H9 (cell line): ENCODE results near the gene SCIMP. TPM values are rescaled to one million over a fixed set of nuclear protein-coding genes. Genes with fewer than 3 reads are reported as not detected.

Experiments
- DNase-seq: peaks from one replicate; pipeline ENCODE4 v3.0.0-alpha.2; 2017
- H2AFZ ChIP-seq: one replicate; pipeline ENCODE4 v1.6.1; 2013; ENCODE audit warnings: mild to moderate bottlenecking, low read length, control low read depth, moderate library complexity
- H2AK5ac ChIP-seq: 2 replicates; pipeline ENCODE4 v1.6.1; 2013; ENCODE audit warnings: low read length, control low read depth, mixed read lengths; ENCODE audit not compliant: insufficient read length
- H2BK120ac ChIP-seq: one replicate; pipeline ENCODE4 v1.6.1; 2013; ENCODE audit warnings: low read depth, mild to moderate bottlenecking, low read length, control low read depth, inconsistent platforms; ENCODE audit not compliant: poor library complexity, severe bottlenecking
- H2BK12ac ChIP-seq: 2 replicates; pipeline ENCODE4 v1.6.1; 2013; ENCODE audit warnings: low read length, control low read depth, mixed read lengths, low read depth; ENCODE audit not compliant: insufficient read length
- H2BK15ac ChIP-seq: 2 replicates; pipeline ENCODE4 v1.6.1; 2013; ENCODE audit warnings: low read depth, low read length, control low read depth
- H2BK20ac ChIP-seq: one replicate; pipeline ENCODE4 v1.6.1; 2013; ENCODE audit warnings: low read depth, mild to moderate bottlenecking, low read length, control low read depth, inconsistent platforms; ENCODE audit not compliant: poor library complexity, severe bottlenecking
- H2BK5ac ChIP-seq: 2 replicates; pipeline ENCODE4 v1.6.1; 2013; ENCODE audit warnings: low read length, control low read depth, mixed read lengths; ENCODE audit not compliant: insufficient read length
- H3K14ac ChIP-seq: 2 replicates; pipeline ENCODE4 v1.6.1; 2013; ENCODE audit warnings: low read length, control low read depth; ENCODE audit not compliant: insufficient read depth
- H3K18ac ChIP-seq: 2 replicates; pipeline ENCODE4 v1.6.1; 2013; ENCODE audit warnings: low read depth, mild to moderate bottlenecking, mixed read lengths, low read length, control low read depth; ENCODE audit not compliant: insufficient read length
- H3K23ac ChIP-seq: 2 replicates; pipeline ENCODE4 v1.6.1; 2013; ENCODE audit warnings: low read length, control low read depth, mixed read lengths, low read depth; ENCODE audit not compliant: insufficient read length
- H3K23me2 ChIP-seq: 2 replicates; pipeline ENCODE4 v1.6.1; 2013; ENCODE audit warnings: low read depth, mild to moderate bottlenecking, mixed read lengths, low read length, control low read depth; ENCODE audit not compliant: insufficient read length, poor library complexity, severe bottlenecking
- H3K27ac ChIP-seq: 2 replicates; pipeline ENCODE4 v1.5.1; 2013; ENCODE audit warnings: low read length, control low read depth, mixed read lengths, low read depth; ENCODE audit not compliant: insufficient read length
- H3K27me3 ChIP-seq: 2 replicates; pipeline ENCODE4 v1.6.1; 2013; ENCODE audit warnings: low read length, control low read depth, inconsistent platforms; ENCODE audit not compliant: insufficient read depth
- H3K4ac ChIP-seq: 2 replicates; pipeline ENCODE4 v1.6.1; 2013; ENCODE audit warnings: low read depth, mild to moderate bottlenecking, control low read depth, inconsistent platforms, low read length, moderate library complexity
- H3K4me1 ChIP-seq: 2 replicates; pipeline ENCODE4 v1.6.1; 2013; ENCODE audit warnings: low read length, control low read depth, inconsistent platforms; ENCODE audit not compliant: insufficient read depth
- H3K4me2 ChIP-seq: 2 replicates; pipeline ENCODE4 v1.6.1; 2013; ENCODE audit warnings: low read length, control low read depth, mixed read lengths; ENCODE audit not compliant: insufficient read length, insufficient read depth
- H3K56ac ChIP-seq: 2 replicates; pipeline ENCODE4 v1.6.1; 2013; ENCODE audit warnings: low read depth, mild to moderate bottlenecking, mixed read lengths, low read length, control low read depth; ENCODE audit not compliant: insufficient read length
- H3K79me1 ChIP-seq: 2 replicates; pipeline ENCODE4 v1.6.1; 2013; ENCODE audit warnings: low read depth, mild to moderate bottlenecking, moderate library complexity, low read length, control low read depth, inconsistent platforms; ENCODE audit not compliant: insufficient read depth, poor library complexity, severe bottlenecking
- H3K79me2 ChIP-seq: 2 replicates; pipeline ENCODE4 v1.6.1; 2013; ENCODE audit warnings: low read length, control low read depth, inconsistent platforms; ENCODE audit not compliant: insufficient read depth
- H3K9ac ChIP-seq: 2 replicates; pipeline ENCODE4 v1.6.1; 2013; ENCODE audit warnings: low read length, control low read depth, mixed read lengths; ENCODE audit not compliant: insufficient read length; ENCODE audit errors: extremely low read depth
- H3K9me3 ChIP-seq: one replicate; pipeline ENCODE4 v1.6.1; 2013; ENCODE audit warnings: low read depth, low read length, inconsistent platforms; ENCODE audit not compliant: control insufficient read depth
- H3T11ph ChIP-seq: one replicate; pipeline ENCODE4 v1.6.1; 2013; ENCODE audit warnings: mild to moderate bottlenecking, low read length, control low read depth, inconsistent platforms
- H4K20me1 ChIP-seq: one replicate; pipeline ENCODE4 v1.6.1; 2013; ENCODE audit not compliant: control insufficient read depth, insufficient read length, insufficient read depth
- H4K5ac ChIP-seq: 2 replicates; pipeline ENCODE4 v1.6.1; 2013; ENCODE audit warnings: low read depth, mild to moderate bottlenecking, mixed read lengths, low read length, control low read depth; ENCODE audit not compliant: insufficient read length
- H4K8ac ChIP-seq: replicated peaks from 2 replicates; pipeline ENCODE4 v1.6.1; 2013; ENCODE audit warnings: low read length, control low read depth, mixed read lengths, low read depth; ENCODE audit not compliant: insufficient read length
- H4K91ac ChIP-seq: 2 replicates; pipeline ENCODE4 v1.6.1; 2013; ENCODE audit warnings: low read depth, mild to moderate bottlenecking, moderate library complexity, mixed read lengths, low read length, control low read depth; ENCODE audit not compliant: insufficient read length
- H3K27ac Mint-ChIP-seq, 3 experiments: 2 replicates in 2 of 3; 3 replicates in 1 of 3; pipeline ENCODE4 v1.8.0; 2020 to 2021; ENCODE audit warnings: mixed read lengths in 3 of 3, mild to moderate bottlenecking in 1 of 3, moderate library complexity in 1 of 3
- H3K27me3 Mint-ChIP-seq: 2 replicates; pipeline ENCODE4 v1.8.0; 2021; ENCODE audit warnings: low read depth, mild to moderate bottlenecking, moderate library complexity, mixed read lengths
- H3K36me3 Mint-ChIP-seq, 3 experiments: 2 replicates in 2 of 3; 3 replicates in 1 of 3; pipeline ENCODE4 v1.8.0; 2020 to 2021; ENCODE audit warnings: low read depth in 3 of 3, mixed read lengths in 3 of 3; ENCODE audit not compliant: insufficient read depth in 1 of 3
- H3K4me1 Mint-ChIP-seq, 2 experiments: 2 replicates each; pipeline ENCODE4 v1.8.0; 2020; ENCODE audit warnings: mixed read lengths in 2 of 2
- H3K4me3 Mint-ChIP-seq, 2 experiments: 2 replicates in 1 of 2; 3 replicates in 1 of 2; pipeline ENCODE4 v1.8.0; 2020 to 2021; ENCODE audit warnings: mild to moderate bottlenecking in 2 of 2, mixed read lengths in 2 of 2, moderate library complexity in 1 of 2
- H3K9me3 Mint-ChIP-seq, 2 experiments: 2 replicates in 1 of 2; 3 replicates in 1 of 2; pipeline ENCODE4 v1.8.0; 2020; ENCODE audit warnings: mild to moderate bottlenecking in 2 of 2, mixed read lengths in 2 of 2, moderate library complexity in 1 of 2
- WGBS: extraction: QIAGEN DNeasy Blood & Tissue Kit; methylation state at CpG from one replicate; pipeline ENCODE4 v1.1.7; 2013; ENCODE audit warnings: missing lambda C conversion rate, low lambda C conversion rate, mixed read lengths; ENCODE audit not compliant: insufficient read length; ENCODE audit errors: extremely low coverage; 5-methylcytosine and 5-hydroxymethylcytosine counted together
- total RNA-seq: library from RNA; stranded (reverse); gene quantifications from 2 replicates; pipeline ENCODE4 v1.2.1, GENCODE V29; 2021
- TF ChIP-seq, protein P1 (sequence below): fragments of 200-600 bp; sonication (generic); conservative IDR thresholded peaks from 3 replicates; pipeline ENCODE4 v1.8.0; 2021; ENCODE audit warnings: antibody characterized with exemption, mild to moderate bottlenecking

SCIMP gene
- total RNA-seq, 1 experiment from 2014 or later = not detected

DNA sequence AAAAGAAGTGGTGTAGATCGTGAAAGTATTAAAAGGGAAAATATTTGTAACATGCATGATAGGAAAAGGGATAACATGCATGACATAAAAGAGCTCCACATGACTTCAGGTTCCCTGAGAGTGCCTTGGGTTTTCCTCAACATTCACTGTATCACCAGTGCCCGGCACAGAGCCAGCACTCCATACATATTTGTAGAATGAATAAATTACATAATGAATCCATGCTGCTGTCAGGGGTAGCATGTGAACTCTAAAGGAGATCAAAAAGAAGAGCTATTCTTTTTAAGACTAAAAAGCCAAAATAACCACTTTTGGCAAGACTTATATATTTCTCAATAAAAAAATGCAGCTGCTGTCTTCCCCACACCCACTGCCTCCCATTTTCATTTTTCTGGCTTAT, 40.3 kb downstream of the SCIMP start:
- Histone ChIP-seq H2AFZ (no peak overlapping the region), H3K4ac (no peak overlapping the region), H4K91ac (no peak overlapping the region), H2BK12ac (no peak overlapping the region), H3K27me3 (no peaks in the 10 kb centered on the region), H3T11ph (no peak overlapping the region), H3K18ac (no peak overlapping the region), H3K14ac (no peak overlapping the region), H3K9ac (no peak overlapping the region), H2AK5ac (no peak overlapping the region), H3K9me3 (peaks cover 7% of the 10 kb centered on the region), H3K23ac (no peak overlapping the region), H4K5ac (no peak overlapping the region), H4K8ac (no peak overlapping the region), H2BK120ac (no peak overlapping the region), H3K27ac (no peak overlapping the region), H4K20me1 (no peaks in the 10 kb centered on the region), H3K4me1 (no peaks in the 10 kb centered on the region), H3K23me2 (peaks cover 6% of the 10 kb centered on the region), H3K79me1 (peaks cover 4% of the 10 kb centered on the region), H3K56ac (no peak overlapping the region), H2BK20ac (no peak overlapping the region), H3K4me2 (no peak overlapping the region), H3K79me2 (no peaks in the 10 kb centered on the region), H2BK5ac (no peak overlapping the region), H2BK15ac (no peak overlapping the region)
- peaks cover 20 to 22% (median 20%) of the 10 kb centered on the region in 3 experiments for H3K36me3 Mint-ChIP-seq
- peaks cover 20 to 21% of the 10 kb centered on the region in 2 experiments for H3K9me3 Mint-ChIP-seq
- no peak for DNase-seq
- TF ChIP-seq, protein P1, sequence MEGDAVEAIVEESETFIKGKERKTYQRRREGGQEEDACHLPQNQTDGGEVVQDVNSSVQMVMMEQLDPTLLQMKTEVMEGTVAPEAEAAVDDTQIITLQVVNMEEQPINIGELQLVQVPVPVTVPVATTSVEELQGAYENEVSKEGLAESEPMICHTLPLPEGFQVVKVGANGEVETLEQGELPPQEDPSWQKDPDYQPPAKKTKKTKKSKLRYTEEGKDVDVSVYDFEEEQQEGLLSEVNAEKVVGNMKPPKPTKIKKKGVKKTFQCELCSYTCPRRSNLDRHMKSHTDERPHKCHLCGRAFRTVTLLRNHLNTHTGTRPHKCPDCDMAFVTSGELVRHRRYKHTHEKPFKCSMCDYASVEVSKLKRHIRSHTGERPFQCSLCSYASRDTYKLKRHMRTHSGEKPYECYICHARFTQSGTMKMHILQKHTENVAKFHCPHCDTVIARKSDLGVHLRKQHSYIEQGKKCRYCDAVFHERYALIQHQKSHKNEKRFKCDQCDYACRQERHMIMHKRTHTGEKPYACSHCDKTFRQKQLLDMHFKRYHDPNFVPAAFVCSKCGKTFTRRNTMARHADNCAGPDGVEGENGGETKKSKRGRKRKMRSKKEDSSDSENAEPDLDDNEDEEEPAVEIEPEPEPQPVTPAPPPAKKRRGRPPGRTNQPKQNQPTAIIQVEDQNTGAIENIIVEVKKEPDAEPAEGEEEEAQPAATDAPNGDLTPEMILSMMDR = no peak
- H3K27me3 Mint-ChIP-seq = peaks cover 7% of the 10 kb centered on the region; the same call in 1 of the 2 replicates
- no peak overlapping the region for H3K4me3 Mint-ChIP-seq
- peaks cover 0 to 14% of the 10 kb centered on the region in 2 experiments; a peak in 2 of 4 replicates for H3K4me1 Mint-ChIP-seq
- WGBS = 100% methylated on average over 1 of the region's 2 CpGs
- no peak overlapping the region for H3K27ac Mint-ChIP-seq
